ENCODE measurements around the gene RNF186. TPM values are rescaled to one million over a fixed set of nuclear protein-coding genes. Genes with fewer than 3 reads are reported as not detected.
"Not testable (repeated sequence)": the region's sequence is repeated elsewhere in the genome, so short reads cannot be mapped to it uniquely, and the experiment has no call there.

The RNF186 gene
- total RNA-seq, 1 donor from 2014 or later: not detected

GRCh38 chr1:19831441-19831840, 16.4 kb upstream of the RNF186 start:
- no peaks in the 10 kb centered on the region for H3K4me1 ChIP-seq (ENCODE audit: control insufficient read depth in 3 of 3, insufficient read depth in 3 of 3, low read length in 3 of 3)
- peaks cover 3 to 10% (median 3%) of the 10 kb centered on the region in 3 donors for H3K27me3 ChIP-seq (ENCODE audit: control insufficient read depth in 3 of 3, insufficient read depth in 3 of 3, low read length in 3 of 3)
- no peak overlapping the region for H3K27ac ChIP-seq (ENCODE audit: low read depth, low read length)
- H3K36me3 ChIP-seq (ENCODE audit: control insufficient read depth in 3 of 3, insufficient read depth in 3 of 3, low read length in 3 of 3): no peaks in the 10 kb centered on the region
- no peaks in the 10 kb centered on the region for H3K9me3 ChIP-seq (ENCODE audit: control insufficient read depth in 3 of 3, low read length in 3 of 3)
- no peak overlapping the region for H3K4me3 ChIP-seq (ENCODE audit: low read length in 3 of 3)
- no peak overlapping the region for H3K9ac ChIP-seq (ENCODE audit: low read depth in 1 of 3, low read length in 3 of 3)

- Histone ChIP-seq H3K36me3 (ENCODE audit: control insufficient read depth in 3 of 3, insufficient read depth in 3 of 3, low read length in 3 of 3) (no peaks in the 10 kb centered on the region), H3K27me3 (ENCODE audit: control insufficient read depth in 3 of 3, insufficient read depth in 3 of 3, low read length in 3 of 3) (peaks cover 7 to 16% (median 11%) of the 10 kb centered on the region in 3 donors), H3K9me3 (ENCODE audit: control insufficient read depth in 3 of 3, low read length in 3 of 3) (no peaks in the 10 kb centered on the region), H3K4me3 (ENCODE audit: low read length in 3 of 3) (no peak overlapping the region), H3K4me1 (ENCODE audit: control insufficient read depth in 3 of 3, insufficient read depth in 3 of 3, low read length in 3 of 3) (no peaks in the 10 kb centered on the region), H3K9ac (ENCODE audit: low read depth in 1 of 3, low read length in 3 of 3) (no peak overlapping the region), H3K27ac (ENCODE audit: low read depth, low read length) (no peak overlapping the region)
These were observed 13.5 kb upstream of the RNF186 start for GRCh38 chr1:19828546-19828945.

- Histone ChIP-seq H3K36me3 (ENCODE audit: control insufficient read depth in 3 of 3, insufficient read depth in 3 of 3, low read length in 3 of 3) (no peaks in the 10 kb centered on the region), H3K27ac (ENCODE audit: low read depth, low read length) (no peak overlapping the region), H3K9me3 (ENCODE audit: control insufficient read depth in 3 of 3, low read length in 3 of 3) (no peaks in the 10 kb centered on the region), H3K9ac (ENCODE audit: low read depth in 1 of 3, low read length in 3 of 3) (no peak overlapping the region), H3K27me3 (ENCODE audit: control insufficient read depth in 3 of 3, insufficient read depth in 3 of 3, low read length in 3 of 3) (peaks cover 4 to 8% (median 7%) of the 10 kb centered on the region in 3 donors), H3K4me1 (ENCODE audit: control insufficient read depth in 3 of 3, insufficient read depth in 3 of 3, low read length in 3 of 3) (no peaks in the 10 kb centered on the region), H3K4me3 (ENCODE audit: low read length in 3 of 3) (no peak overlapping the region)
These were observed 10.2 kb upstream of the RNF186 start for GRCh38 chr1:19825298-19825697.

GRCh38 chr1:19824541-19824940, 9.5 kb upstream of the RNF186 start:
- H3K36me3 ChIP-seq (ENCODE audit: control insufficient read depth in 3 of 3, insufficient read depth in 3 of 3, low read length in 3 of 3): no peaks in the 10 kb centered on the region
- no peak overlapping the region for H3K27ac ChIP-seq (ENCODE audit: low read depth, low read length)
- no peak overlapping the region for H3K9ac ChIP-seq (ENCODE audit: low read depth in 1 of 3, low read length in 3 of 3)
- H3K27me3 ChIP-seq (ENCODE audit: control insufficient read depth in 3 of 3, insufficient read depth in 3 of 3, low read length in 3 of 3): peaks cover 4 to 8% (median 7%) of the 10 kb centered on the region in 3 donors
- no peaks in the 10 kb centered on the region for H3K4me1 ChIP-seq (ENCODE audit: control insufficient read depth in 3 of 3, insufficient read depth in 3 of 3, low read length in 3 of 3)
- H3K9me3 ChIP-seq (ENCODE audit: control insufficient read depth in 3 of 3, low read length in 3 of 3): no peaks in the 10 kb centered on the region
- no peak overlapping the region for H3K4me3 ChIP-seq (ENCODE audit: low read length in 3 of 3)

GRCh38 chr1:19824036-19824435, 9.0 kb upstream of the RNF186 start:
- no peak overlapping the region for H3K9ac ChIP-seq (ENCODE audit: low read depth in 1 of 3, low read length in 3 of 3)
- no peaks in the 10 kb centered on the region for H3K9me3 ChIP-seq (ENCODE audit: control insufficient read depth in 3 of 3, low read length in 3 of 3)
- no peaks in the 10 kb centered on the region for H3K4me1 ChIP-seq (ENCODE audit: control insufficient read depth in 3 of 3, insufficient read depth in 3 of 3, low read length in 3 of 3)
- H3K27me3 ChIP-seq (ENCODE audit: control insufficient read depth in 3 of 3, insufficient read depth in 3 of 3, low read length in 3 of 3): peaks cover 4 to 8% (median 7%) of the 10 kb centered on the region in 3 donors
- no peak overlapping the region for H3K4me3 ChIP-seq (ENCODE audit: low read length in 3 of 3)
- H3K36me3 ChIP-seq (ENCODE audit: control insufficient read depth in 3 of 3, insufficient read depth in 3 of 3, low read length in 3 of 3): no peaks in the 10 kb centered on the region
- H3K27ac ChIP-seq (ENCODE audit: low read depth, low read length): no peak overlapping the region

GRCh38 chr1:19819701-19820100, 4.6 kb upstream of the RNF186 start:
- Histone ChIP-seq H3K4me3 (ENCODE audit: low read length in 3 of 3) (no peak overlapping the region), H3K27me3 (ENCODE audit: control insufficient read depth in 3 of 3, insufficient read depth in 3 of 3, low read length in 3 of 3) (peaks cover 0 to 3% (median 0%) of the 10 kb centered on the region in 3 donors), H3K36me3 (ENCODE audit: control insufficient read depth in 3 of 3, insufficient read depth in 3 of 3, low read length in 3 of 3) (no peaks in the 10 kb centered on the region), H3K27ac (ENCODE audit: low read depth, low read length) (no peak overlapping the region), H3K9me3 (ENCODE audit: control insufficient read depth in 3 of 3, low read length in 3 of 3) (no peaks in the 10 kb centered on the region), H3K9ac (ENCODE audit: low read depth in 1 of 3, low read length in 3 of 3) (no peak overlapping the region), H3K4me1 (ENCODE audit: control insufficient read depth in 3 of 3, insufficient read depth in 3 of 3, low read length in 3 of 3) (peaks cover 6 to 11% (median 7%) of the 10 kb centered on the region in 3 donors)

GRCh38 chr1:19818324-19818723, 3.2 kb upstream of the RNF186 start:
- Histone ChIP-seq H3K27me3 (ENCODE audit: control insufficient read depth in 3 of 3, insufficient read depth in 3 of 3, low read length in 3 of 3) (peaks cover 0 to 4% (median 4%) of the 10 kb centered on the region in 3 donors), H3K36me3 (ENCODE audit: control insufficient read depth in 3 of 3, insufficient read depth in 3 of 3, low read length in 3 of 3) (no peaks in the 10 kb centered on the region), H3K4me3 (ENCODE audit: low read length in 3 of 3) (no peak overlapping the region), H3K4me1 (ENCODE audit: control insufficient read depth in 3 of 3, insufficient read depth in 3 of 3, low read length in 3 of 3) (peaks cover 7 to 19% (median 9%) of the 10 kb centered on the region in 3 donors), H3K9me3 (ENCODE audit: control insufficient read depth in 3 of 3, low read length in 3 of 3) (no peaks in the 10 kb centered on the region), H3K9ac (ENCODE audit: low read depth in 1 of 3, low read length in 3 of 3) (no peak overlapping the region), H3K27ac (ENCODE audit: low read depth, low read length) (no peak overlapping the region)

- Histone ChIP-seq H3K9me3 (ENCODE audit: control insufficient read depth in 3 of 3, low read length in 3 of 3) (no peaks in the 10 kb centered on the region), H3K4me1 (ENCODE audit: control insufficient read depth in 3 of 3, insufficient read depth in 3 of 3, low read length in 3 of 3) (peaks cover 7 to 19% (median 9%) of the 10 kb centered on the region in 3 donors), H3K27ac (ENCODE audit: low read depth, low read length) (no peak overlapping the region), H3K27me3 (ENCODE audit: control insufficient read depth in 3 of 3, insufficient read depth in 3 of 3, low read length in 3 of 3) (peaks cover 0 to 10% (median 9%) of the 10 kb centered on the region in 3 donors), H3K4me3 (ENCODE audit: low read length in 3 of 3) (no peak overlapping the region), H3K9ac (ENCODE audit: low read depth in 1 of 3, low read length in 3 of 3) (no peak overlapping the region), H3K36me3 (ENCODE audit: control insufficient read depth in 3 of 3, insufficient read depth in 3 of 3, low read length in 3 of 3) (no peaks in the 10 kb centered on the region)
These were observed 2.1 kb upstream of the RNF186 start for GRCh38 chr1:19817160-19817559.

GRCh38 chr1:19816737-19817086, 1.6 kb upstream of the RNF186 start:
- H3K27me3 ChIP-seq (ENCODE audit: control insufficient read depth in 3 of 3, insufficient read depth in 3 of 3, low read length in 3 of 3); H3K27ac ChIP-seq (ENCODE audit: low read depth, low read length); H3K9ac ChIP-seq (ENCODE audit: low read depth in 1 of 3, low read length in 3 of 3); H3K9me3 ChIP-seq (ENCODE audit: control insufficient read depth in 3 of 3, low read length in 3 of 3); H3K36me3 ChIP-seq (ENCODE audit: control insufficient read depth in 3 of 3, insufficient read depth in 3 of 3, low read length in 3 of 3); H3K4me3 ChIP-seq (ENCODE audit: low read length in 3 of 3): not testable (repeated sequence)
- H3K4me1 ChIP-seq (ENCODE audit: control insufficient read depth in 3 of 3, insufficient read depth in 3 of 3, low read length in 3 of 3): peaks cover 7 to 19% (median 9%) of the 10 kb centered on the region in 3 donors

- no peaks in the 10 kb centered on the region for H3K36me3 ChIP-seq (ENCODE audit: control insufficient read depth in 3 of 3, insufficient read depth in 3 of 3, low read length in 3 of 3)
- H3K27me3 ChIP-seq (ENCODE audit: control insufficient read depth in 3 of 3, insufficient read depth in 3 of 3, low read length in 3 of 3): peaks cover 0 to 16% (median 9%) of the 10 kb centered on the region in 3 donors
- H3K9ac ChIP-seq (ENCODE audit: low read depth in 1 of 3, low read length in 3 of 3): no peak overlapping the region
- H3K9me3 ChIP-seq (ENCODE audit: control insufficient read depth in 3 of 3, low read length in 3 of 3): no peaks in the 10 kb centered on the region
- peaks cover 7 to 19% (median 9%) of the 10 kb centered on the region in 3 donors for H3K4me1 ChIP-seq (ENCODE audit: control insufficient read depth in 3 of 3, insufficient read depth in 3 of 3, low read length in 3 of 3)
- H3K27ac ChIP-seq (ENCODE audit: low read depth, low read length): no peak overlapping the region
- H3K4me3 ChIP-seq (ENCODE audit: low read length in 3 of 3): no peak overlapping the region
These were observed 986 bp upstream of the RNF186 start for GRCh38 chr1:19815801-19816736.
